Measurements from ENCODE around the gene MYOG. TPM values are rescaled to one million over a fixed set of nuclear protein-coding genes. Genes with fewer than 3 reads are reported as not detected.

The MYOG gene
- total RNA-seq, 1 donor from 2014 or later: not detected

GRCh38 chr1:203128716-203129500, 43.1 kb upstream of the MYOG start:
- no peaks in the 10 kb centered on the region for H3K36me3 ChIP-seq
- intact Hi-C loops (cut with DNase I): loop anchor here (5.0 kb wide), 1 partner anchor 87 kb away; no protein-coding TSS in a partner anchor
- no peaks in the 10 kb centered on the region for H3K27me3 ChIP-seq
- peak in 1 of 2 donors; percentile 52 for DNase-seq (ENCODE audit: low spot score in 2 of 2)
- no peak overlapping the region for H3K4me3 ChIP-seq
- peaks cover 0 to 15% of the 10 kb centered on the region in 2 donors for H3K4me1 ChIP-seq
- no peaks in the 10 kb centered on the region for H3K9me3 ChIP-seq
- no peak for TF ChIP-seq CTCF (IDR thresholded peaks at IDR 0.05)
- H3K27ac ChIP-seq: no peak overlapping the region

- no peak for TF ChIP-seq CTCF (IDR thresholded peaks at IDR 0.05)
- H3K4me1 ChIP-seq: peaks cover 0 to 15% of the 10 kb centered on the region in 2 donors
- no peaks in the 10 kb centered on the region for H3K36me3 ChIP-seq
- H3K9me3 ChIP-seq: no peaks in the 10 kb centered on the region
- no peak for DNase-seq (ENCODE audit: low spot score in 2 of 2)
- intact Hi-C loops (cut with DNase I): loop anchor here (5.0 kb wide), 1 partner anchor 86 kb away; no protein-coding TSS in a partner anchor
- H3K4me3 ChIP-seq: peak overlapping the region; percentile 52 to 64
- no peak overlapping the region for H3K27ac ChIP-seq
- H3K27me3 ChIP-seq: no peaks in the 10 kb centered on the region
These were observed 42.6 kb upstream of the MYOG start for GRCh38 chr1:203128431-203128715.

- peak within 1 kb of the TSS; percentile 52 to 64 for H3K4me3 ChIP-seq
- no peak for TF ChIP-seq CTCF (IDR thresholded peaks at IDR 0.05)
- intact Hi-C loops (cut with DNase I): loop anchor here (5.0 kb wide), 1 partner anchor 86 kb away; no protein-coding TSS in a partner anchor
- DNase-seq (ENCODE audit: low spot score in 2 of 2): peak in 1 of 2 donors; percentile 77
- H3K4me1 ChIP-seq: peaks cover 0 to 15% of the 10 kb centered on the region in 2 donors
- H3K27me3 ChIP-seq: no peaks in the 10 kb centered on the region
- H3K36me3 ChIP-seq: no peaks in the 10 kb centered on the region
- H3K9me3 ChIP-seq: no peaks in the 10 kb centered on the region
- no peak within 1 kb of the TSS for H3K27ac ChIP-seq
These were observed 42.0 kb upstream of the MYOG start, which contains the start of gene ADORA1 for GRCh38 chr1:203127666-203128430. TSS of gene ADORA1 (plus strand) at chr1:203127726. CDS start at chr1:203128842, 1,116 bp downstream.

GRCh38 chr1:203126866-203127665, 41.3 kb upstream of the MYOG start:
- H3K27ac ChIP-seq: no peak overlapping the region
- intact Hi-C loops (cut with DNase I): loop anchor here (5.0 kb wide), 1 partner anchor 85 kb away; no protein-coding TSS in a partner anchor
- H3K36me3 ChIP-seq: no peaks in the 10 kb centered on the region
- peaks cover 0 to 15% of the 10 kb centered on the region in 2 donors for H3K4me1 ChIP-seq
- DNase-seq (ENCODE audit: low spot score in 2 of 2): no peak
- H3K9me3 ChIP-seq: no peaks in the 10 kb centered on the region
- peak overlapping the region; percentile 52 to 64 for H3K4me3 ChIP-seq
- no peak for TF ChIP-seq CTCF (IDR thresholded peaks at IDR 0.05)
- H3K27me3 ChIP-seq: no peaks in the 10 kb centered on the region

GRCh38 chr1:203126151-203126865, 40.5 kb upstream of the MYOG start:
- Histone ChIP-seq H3K9me3 (no peaks in the 10 kb centered on the region), H3K4me1 (peaks cover 0 to 15% of the 10 kb centered on the region in 2 donors), H3K36me3 (no peaks in the 10 kb centered on the region), H3K27ac (no peak overlapping the region), H3K27me3 (no peaks in the 10 kb centered on the region), H3K4me3 (peak overlapping the region; percentile 8 to 64)
- intact Hi-C loops (cut with DNase I): loop anchor here (5.0 kb wide), 1 partner anchor 84 kb away; no protein-coding TSS in a partner anchor
- DNase-seq (ENCODE audit: low spot score in 2 of 2): peak in 1 of 2 donors; percentile 60
- TF ChIP-seq CTCF (IDR thresholded peaks at IDR 0.05): peak in 2 of 3 experiments; percentile 25 to 29

Measured in ascending aorta (tissue), 2 donors.